Activated T-cell treated with anti-CD3 and anti-CD28 coated beads, Interleukin-2, amount 50 U/mL, for 48 hours (primary cell): ENCODE data around the gene FBLL1.
"Not testable (repeated sequence)": the region's sequence is repeated elsewhere in the genome, so short reads cannot be mapped to it uniquely, and the experiment has no call there.

Experiments used
- DNase-seq, 2 experiments: peaks; one replicate each; pipeline ENCODE4 v3.0.0-alpha.2; 2020

Gene FBLL1

DNA sequence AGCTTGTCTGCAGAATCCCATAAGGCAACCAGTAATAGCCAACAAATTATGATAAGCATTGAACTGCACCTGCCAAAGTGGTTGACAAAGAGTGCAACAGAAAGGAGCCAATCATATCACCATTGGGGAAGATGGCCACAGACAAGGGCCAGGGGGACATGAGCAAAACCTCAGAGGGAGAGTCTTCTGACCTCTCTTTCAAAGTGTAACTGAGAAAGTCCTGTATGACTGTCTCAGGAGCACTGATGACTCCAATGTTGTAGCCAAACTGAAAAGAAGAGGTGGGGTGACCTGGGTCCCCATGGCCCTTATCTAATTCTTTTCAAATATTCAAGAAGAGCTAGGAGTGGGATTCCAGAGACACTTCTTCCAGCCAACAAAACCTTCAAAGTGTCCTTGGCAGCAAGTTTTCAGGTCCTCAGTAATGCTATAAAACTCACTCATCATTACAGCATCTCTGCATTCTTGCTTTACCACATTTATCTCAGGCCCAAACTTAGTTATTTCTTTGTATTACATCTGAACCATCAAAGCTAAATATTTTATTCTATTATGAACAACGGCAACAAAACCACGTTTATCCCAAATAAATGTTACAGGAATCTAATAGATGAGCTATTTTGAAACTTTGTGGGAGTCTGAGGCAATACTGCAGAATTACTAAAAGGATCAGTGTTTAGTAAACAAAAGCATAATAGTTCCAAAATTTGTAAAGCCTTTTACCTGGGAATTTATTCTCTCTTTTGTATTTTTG is 24.4 kb downstream of the FBLL1 start:
- no peak for DNase-seq

DNA sequence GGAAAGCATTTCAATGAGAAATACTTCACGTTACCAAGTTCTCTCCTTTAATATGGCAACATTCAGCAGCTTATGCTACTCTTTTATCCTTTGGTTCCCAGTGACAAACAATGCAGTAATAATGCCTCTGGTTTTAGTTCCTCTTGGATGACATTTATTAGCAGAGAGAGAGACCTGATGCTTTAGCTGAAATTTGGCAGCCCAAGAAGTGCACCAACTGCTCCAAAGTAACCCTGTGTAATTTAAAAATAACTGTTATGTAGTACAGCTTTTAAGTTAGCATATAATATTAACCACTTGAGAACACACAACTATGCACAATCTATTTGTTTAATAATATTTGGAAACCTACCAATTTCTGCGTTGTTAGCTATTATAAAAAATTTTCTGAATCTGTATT is 28.3 kb downstream of the FBLL1 start:
- no peak for DNase-seq

DNA sequence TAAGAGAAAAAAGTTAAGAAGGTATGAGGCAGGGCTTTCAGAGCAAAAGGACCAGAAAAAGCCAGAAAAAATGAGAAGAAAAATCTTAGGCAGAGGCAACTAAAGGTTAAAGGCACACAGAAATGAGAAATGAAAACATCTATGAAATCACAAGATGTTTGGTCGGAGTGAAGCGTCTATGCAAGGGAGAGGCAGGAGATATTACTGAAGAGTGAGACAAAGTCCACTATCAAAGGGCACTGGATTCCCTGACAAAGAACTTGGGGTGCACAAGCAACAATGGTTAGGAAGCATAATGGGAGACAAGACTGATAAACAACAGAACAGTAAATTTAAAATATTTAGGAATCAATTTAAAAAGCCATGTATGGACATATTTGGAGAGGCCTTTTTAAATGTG is 33.2 kb downstream of the FBLL1 start:
- no peak for DNase-seq

DNA sequence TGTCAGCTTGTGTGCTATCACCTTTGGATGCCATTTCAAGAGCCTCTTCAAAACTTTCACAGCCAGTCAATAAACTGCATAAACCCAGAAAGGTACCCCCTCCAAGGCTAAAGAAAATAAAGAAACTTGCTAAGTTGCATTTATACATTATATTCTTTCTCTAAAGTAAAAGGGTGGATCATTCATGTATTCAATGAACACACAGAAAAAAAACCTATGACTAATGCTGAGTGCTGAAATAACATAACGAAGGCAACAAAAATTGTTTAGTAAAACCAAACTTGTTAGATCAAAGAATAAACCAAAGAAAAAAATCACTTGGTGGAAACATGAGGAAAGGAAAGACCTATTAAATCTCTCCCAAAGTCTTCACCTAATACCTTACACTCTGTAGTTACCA is 34.9 kb downstream of the FBLL1 start:
- no peak for DNase-seq

DNA sequence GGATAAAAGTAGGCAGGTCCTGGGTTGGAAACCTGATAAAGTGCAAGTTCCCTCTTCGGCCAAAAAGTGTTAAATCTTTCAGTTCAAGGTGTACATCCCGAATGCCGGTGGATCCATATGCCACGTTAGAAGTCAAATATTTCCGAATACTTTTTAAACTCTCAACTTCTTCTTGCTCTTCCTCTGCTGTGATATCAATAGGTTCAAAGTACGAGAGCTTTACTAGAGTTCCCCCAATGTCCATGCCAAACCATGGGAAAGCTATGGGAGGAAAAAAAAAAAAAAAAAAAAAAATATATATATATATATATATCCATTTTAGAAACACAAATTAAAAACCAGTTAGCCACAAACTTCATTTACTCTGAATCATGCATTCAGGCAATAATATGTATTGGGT is 39.6 kb downstream of the FBLL1 start:
- DNase-seq = no peak

DNA sequence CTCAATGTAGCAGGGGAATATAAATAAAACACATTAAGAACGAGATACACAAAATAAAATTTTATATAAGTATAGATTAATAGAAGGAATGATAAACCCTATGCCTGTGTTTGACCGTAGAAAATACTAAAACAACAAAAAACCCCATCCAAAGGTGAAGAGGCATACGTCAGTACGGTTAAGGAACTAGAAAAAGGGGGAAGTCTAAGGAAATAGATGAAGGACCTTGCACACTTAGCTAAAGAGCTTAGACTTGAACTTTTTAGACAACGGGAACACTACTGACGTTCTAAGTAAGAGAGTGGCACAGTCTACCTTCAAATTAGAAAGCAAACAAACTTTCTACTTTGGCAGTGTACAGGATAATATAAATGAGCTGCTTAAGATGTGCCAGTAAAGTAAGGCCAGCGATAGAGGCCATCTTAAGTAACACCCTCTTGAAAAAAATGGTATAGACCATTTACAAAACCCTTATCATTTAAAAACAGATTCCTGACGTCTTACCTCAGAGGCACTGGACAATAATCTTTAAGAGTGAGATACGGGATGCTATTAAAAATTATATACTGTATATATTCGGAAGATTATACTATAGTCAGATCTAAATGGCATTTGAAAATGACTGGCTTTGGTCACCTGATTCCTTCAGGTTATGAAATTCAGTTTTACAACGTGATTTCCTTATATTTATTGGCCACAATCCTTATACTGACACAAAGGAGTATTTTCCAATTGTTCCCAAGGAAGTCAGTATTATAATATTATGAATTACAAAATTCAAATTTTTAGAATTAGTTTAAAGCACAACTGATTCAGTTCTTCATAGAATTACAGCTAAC is 41.6 kb downstream of the FBLL1 start:
- no peak for DNase-seq

DNA sequence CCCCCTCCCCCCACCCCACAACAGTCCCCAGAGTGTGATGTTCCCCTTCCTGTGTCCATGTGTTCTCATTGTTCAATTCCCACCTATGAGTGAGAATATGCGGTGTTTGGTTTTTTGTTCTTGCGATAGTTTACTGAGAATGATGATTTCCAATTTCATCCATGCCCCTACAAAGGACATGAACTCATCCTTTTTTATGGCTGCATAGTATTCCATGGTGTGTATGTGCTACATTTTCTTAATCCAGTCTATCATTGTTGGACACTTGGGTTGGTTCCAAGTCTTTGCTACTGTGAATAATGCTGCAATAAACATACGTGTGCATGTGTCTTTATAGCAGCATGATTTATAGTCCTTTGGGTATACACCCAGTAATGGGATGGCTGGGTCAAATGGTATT is 44.6 kb downstream of the FBLL1 start:
- DNase-seq = not testable (repeated sequence)

DNA sequence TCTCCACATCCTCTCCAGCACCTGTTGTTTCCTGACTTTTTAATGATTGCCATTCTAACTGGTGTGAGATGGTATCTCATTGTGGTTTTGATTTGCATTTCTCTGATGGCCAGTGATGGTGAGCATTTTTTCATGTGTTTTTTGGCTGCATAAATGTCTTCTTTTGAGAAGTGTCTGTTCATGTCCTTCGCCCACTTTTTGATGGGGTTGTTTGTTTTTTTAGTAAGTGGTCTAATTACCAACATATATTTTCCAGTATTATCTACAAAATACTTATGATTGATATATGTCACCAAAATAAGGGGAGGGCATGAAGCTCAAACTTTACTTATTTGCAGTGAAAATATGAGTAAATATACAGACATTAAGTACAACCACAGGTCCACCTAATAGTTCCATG is 45.1 kb downstream of the FBLL1 start:
- DNase-seq = not testable (repeated sequence)

DNA sequence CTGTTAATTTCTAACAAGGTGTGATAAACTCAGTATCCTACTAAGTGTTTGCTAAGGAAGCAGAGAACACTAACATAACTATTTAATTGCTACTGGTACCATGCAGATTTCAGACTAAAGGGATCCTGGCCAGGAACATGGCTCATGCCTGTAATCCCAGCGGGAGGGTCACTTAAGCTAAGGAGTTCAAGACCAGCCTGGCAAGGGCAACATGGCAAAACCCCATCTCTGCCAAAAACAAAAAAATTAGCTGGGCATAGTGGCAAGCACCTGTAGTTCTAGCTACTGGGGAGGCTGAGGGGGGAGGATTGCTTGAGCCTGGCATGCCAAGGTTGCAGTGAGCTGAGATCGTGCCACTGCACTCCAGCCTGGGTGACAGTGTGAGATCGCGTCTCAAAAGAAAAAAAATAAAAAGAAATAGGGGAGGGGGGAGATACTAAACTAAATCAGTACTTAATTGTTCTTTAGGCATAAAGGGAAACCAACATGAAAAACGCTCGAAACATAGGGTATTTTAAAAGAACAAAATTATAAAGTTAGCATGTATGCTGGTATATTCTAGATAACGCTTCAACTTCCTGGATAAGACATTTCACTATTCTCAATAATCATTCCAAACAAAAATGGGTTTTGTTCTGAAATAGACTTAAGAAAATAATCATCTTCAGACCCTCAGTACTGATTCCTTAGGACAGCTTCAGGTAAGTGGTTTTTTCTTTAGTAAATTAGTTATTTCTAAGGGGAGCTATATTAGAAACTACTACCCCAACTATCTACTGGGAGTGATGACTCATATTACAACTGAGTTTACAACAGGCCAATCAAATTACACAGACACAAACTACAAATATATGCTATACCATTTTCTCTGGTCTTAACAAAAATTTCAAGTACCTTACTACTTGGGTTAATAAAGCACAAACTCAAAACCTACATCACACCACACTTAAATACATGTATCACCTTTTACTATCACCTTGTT is 46.6 kb downstream of the FBLL1 start:
- DNase-seq = no peak

DNA sequence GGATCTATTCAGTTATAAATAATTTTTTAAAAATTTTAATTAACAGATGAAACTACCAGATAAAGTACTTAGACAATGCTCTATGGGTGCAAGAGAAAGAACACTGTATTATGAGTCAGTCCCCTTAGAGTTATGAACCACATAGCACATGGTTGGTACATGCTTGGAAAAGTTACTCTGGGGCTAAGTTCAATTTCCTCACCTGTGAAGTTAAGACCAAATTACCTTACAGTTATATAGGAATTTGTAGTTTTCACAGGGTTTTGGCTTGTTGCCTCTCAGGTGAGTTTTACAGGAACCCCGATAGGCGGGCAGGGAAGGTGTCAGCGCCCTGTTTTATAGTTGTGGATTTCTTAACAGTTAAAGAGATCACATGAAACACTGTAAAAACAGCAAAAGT is 48.9 kb downstream of the FBLL1 start:
- peak in 1 of 2 experiments; percentile 26 for DNase-seq

DNA sequence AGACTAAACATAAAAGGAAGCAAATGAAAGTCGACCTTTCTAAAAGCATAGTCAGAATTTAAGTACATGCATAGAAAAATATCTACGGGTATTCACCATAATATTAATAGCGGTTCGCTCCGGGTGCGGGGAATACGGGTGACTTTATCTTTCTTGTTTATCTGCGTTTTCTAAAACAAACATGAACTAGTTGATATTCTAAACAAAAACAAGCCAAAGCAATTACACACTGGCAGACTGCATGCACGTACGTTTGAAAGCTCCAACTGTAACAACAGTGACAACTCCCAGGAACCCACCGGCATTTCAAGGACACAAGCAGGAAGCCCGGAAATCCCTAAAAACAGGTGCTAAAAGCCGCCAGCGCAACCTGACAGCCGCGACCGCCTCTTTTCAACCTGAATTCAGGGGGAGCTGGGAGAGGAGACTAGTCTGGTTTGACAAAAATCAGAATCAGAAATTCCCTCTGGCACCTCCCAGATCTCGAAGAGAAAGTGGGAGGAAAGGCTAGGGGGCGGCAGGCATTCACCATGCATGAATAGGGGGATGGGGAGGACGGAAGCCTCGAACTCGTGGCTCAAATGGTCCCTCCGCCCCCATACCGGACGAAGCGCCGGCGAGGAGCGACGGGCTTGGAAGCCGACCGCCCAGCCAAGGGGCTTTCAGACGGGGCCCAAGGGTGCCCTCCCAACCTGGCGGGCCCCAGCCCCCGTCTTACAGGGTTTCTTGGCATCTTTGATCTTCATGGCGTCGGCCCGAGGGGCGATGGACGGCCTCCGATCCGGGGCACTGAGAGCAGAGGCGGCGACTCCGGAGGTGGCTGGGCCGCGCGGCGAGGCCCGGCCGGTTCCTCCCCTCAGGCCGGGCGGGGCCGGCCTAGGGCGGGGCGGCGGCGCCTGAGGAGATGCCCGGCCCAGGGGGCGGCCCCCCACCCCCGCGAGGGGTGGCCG is 49.7 kb downstream of the FBLL1 start, which contains the start of gene PANK3:
PANK3 (minus strand) TSS at position 831 of the 950 bp plus-strand sequence; CDS start at position 746, 85 bp downstream.
- no peak for DNase-seq

DNA sequence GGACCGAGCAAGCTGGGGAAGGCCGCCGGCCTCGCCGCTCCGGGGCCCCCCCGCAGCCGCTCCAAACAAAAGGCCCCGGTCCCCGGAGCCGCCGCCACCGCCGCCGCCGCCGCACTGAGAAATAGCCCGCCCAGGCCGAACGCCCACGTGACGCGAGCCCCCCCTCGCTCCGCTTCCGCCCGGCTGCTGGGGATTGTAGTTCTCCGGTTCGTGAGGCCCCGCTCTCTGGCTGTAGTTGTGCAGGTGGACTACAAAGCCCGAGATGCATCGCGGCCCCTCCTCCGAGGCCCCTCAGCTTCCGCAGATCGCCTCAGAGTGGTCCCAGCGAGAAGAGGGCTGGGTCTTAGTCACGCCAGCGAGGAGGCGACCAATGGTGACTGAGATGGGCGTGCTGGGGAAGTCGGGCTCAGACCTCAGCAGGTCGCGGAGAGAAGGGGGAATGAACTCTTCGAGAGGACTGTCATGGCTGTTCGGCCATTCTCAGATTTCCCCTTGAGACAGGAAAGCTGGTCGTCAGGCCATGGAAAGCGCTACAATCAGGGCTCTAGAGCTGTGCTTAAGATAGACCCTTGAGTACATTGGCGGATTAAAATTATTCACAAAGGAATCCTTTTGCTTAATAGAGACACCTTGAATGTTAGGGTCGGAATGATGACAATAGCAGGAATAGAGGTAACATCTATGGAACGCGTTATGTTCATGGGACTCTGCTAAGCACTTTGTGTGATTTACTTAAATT is 50.6 kb downstream of the FBLL1 start:
- peak; percentile 96 to 97 for DNase-seq

DNA sequence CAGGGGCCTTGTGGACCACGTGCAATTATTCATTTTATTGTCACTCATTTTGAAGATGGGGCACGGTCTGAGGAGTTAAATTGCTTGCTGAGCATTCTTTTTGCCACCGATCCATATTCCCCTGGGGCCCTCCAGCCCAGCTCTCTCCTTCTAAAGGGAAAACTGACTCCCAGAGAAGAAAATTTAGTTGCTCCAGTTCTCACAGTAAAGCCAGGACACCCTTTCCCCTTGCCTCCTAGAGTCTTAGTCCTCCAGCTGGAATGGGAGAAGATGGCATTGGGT is 51.1 kb downstream of the FBLL1 start:
- peak in 1 of 2 experiments; percentile 24 for DNase-seq
